GM12873 (cell line): Measurements from ENCODE around the gene KLHL26.

Experiments
- CTCF ChIP-seq: IDR thresholded peaks from 2 replicates; pipeline ENCODE4 v1.5.1; 2012; ENCODE audit warnings: low read depth, mild to moderate bottlenecking, moderate library complexity, low read length, control low read depth; ENCODE audit not compliant: insufficient read depth; ENCODE audit errors: missing control alignments

The KLHL26 gene

GRCh38 chr19:18697680-18698079 lies 60.9 kb downstream of the KLHL26 start:
- TF ChIP-seq CTCF: no peak

GRCh38 chr19:18698321-18699167 lies 61.7 kb downstream of the KLHL26 start:
- TF ChIP-seq CTCF: no peak

GRCh38 chr19:18699403-18700054 lies 62.7 kb downstream of the KLHL26 start:
- no peak for TF ChIP-seq CTCF

- no peak for TF ChIP-seq CTCF
These were observed 63.8 kb downstream of the KLHL26 start for GRCh38 chr19:18700501-18701249.

GRCh38 chr19:18701250-18701608 lies 64.4 kb downstream of the KLHL26 start:
- no peak for TF ChIP-seq CTCF

- TF ChIP-seq CTCF: no peak
These were observed 67.2 kb downstream of the KLHL26 start for GRCh38 chr19:18704054-18704453.

- TF ChIP-seq CTCF: no peak
These were observed 68.1 kb downstream of the KLHL26 start for GRCh38 chr19:18704971-18705370.
